Activated CD4-positive, alpha-beta T cell treated with anti-CD3 and anti-CD28 coated beads, Interleukin-2, amount 50 U/mL, for 1 hour (primary cell): Measurements from ENCODE around the gene WWC1.

Experiments used
- DNase-seq: peaks from one replicate; pipeline ENCODE4 v3.0.0-alpha.2; 2020

WWC1 gene

DNA sequence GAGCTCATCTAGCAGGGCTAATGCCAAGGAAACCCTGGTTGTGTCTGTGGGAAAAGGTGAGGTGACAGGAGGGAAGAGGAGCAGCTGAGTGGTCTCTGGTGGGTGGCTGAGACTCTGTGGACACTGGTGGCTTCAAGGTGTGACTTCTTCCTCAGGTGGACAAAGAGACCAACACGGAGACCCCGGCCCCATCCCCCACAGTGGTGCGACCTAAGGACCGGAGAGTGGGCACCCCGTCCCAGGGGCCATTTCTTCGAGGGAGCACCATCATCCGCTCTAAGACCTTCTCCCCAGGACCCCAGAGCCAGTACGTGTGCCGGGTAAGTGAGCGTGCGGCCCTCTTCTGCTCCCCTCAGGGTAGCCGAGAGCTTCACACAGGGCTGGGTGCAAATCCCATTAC lies 163.8 kb downstream of the WWC1 start:
- DNase-seq, result no peak

DNA sequence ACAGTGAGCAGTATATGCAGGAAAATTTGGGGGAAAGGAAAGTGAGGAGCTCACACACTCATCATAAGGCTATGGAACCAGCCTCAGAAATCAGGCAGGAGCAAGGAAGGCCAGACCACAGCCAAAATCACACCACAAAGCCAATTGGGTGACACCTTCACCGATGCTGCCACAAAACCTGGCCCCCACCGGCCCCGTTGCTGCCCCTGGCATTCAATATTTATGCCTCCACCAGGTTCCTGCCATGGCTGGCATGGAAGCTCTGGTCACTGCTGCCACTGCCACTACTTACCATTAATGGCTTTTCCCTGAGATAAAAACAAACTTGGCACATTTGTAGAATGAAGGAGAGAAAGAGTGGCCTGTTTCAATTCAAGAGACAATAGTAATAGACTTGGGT lies 166.1 kb downstream of the WWC1 start:
- DNase-seq, result no peak

DNA sequence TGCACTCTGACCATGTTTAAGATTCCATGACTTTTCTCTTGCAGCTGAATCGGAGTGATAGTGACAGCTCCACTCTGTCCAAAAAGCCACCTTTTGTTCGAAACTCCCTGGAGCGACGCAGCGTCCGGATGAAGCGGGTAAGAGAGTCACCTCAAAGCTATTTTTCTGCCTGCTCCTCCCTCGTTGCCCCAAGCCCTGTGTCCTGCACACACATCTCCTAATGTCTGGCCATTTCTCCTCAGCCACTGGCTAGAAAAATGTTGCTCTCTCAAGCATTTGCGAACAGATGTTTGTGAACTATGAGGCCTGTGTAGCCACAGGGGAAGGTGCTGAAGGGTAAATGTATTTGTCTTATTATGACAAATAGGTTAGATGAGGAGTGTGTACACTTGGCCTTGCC lies 169.2 kb downstream of the WWC1 start:
- no peak for DNase-seq

- DNase-seq, result no peak
Measured at GRCh38 chr5:168463081-168463480, 171.6 kb downstream of the WWC1 start.

- no peak for DNase-seq
Measured at GRCh38 chr5:168464214-168464613, 172.8 kb downstream of the WWC1 start.

DNA sequence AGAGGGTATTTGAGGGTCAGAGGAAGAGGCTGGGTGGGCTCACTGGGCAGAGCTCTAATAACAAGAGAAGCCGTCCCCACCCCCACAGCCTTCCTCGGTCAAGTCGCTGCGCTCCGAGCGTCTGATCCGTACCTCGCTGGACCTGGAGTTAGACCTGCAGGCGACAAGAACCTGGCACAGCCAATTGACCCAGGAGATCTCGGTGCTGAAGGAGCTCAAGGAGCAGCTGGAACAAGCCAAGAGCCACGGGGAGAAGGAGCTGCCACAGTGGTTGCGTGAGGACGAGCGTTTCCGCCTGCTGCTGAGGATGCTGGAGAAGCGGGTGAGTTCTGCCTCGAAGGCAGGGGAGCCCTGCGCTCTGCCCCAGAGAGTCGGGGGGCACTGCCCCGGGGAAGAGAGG lies 173.2 kb downstream of the WWC1 start:
- DNase-seq, result no peak

- DNase-seq, result no peak
Measured at GRCh38 chr5:168467755-168468330, 176.4 kb downstream of the WWC1 start.

GRCh38 chr5:168468836-168469235 lies 177.4 kb downstream of the WWC1 start:
- DNase-seq, result no peak

DNA sequence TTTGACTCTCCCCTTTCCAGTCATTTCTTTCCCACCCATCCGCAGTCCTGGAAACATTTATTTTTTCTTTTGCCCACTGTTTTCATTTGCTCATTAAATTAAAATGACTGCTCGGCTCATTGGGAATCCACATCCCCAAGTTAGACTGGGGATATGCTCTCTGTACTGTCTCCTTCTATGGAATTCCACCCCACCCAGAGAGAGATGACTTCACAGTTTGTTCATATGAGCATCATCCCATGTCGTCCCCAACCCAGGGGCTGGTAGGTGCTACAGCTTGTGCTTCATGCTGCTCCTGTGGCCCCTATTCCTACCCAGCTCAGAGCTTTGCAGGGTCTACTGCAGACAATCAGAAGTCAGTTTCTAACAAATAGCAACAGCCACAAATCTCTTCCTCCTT lies 178.4 kb downstream of the WWC1 start:
- DNase-seq, result no peak

DNA sequence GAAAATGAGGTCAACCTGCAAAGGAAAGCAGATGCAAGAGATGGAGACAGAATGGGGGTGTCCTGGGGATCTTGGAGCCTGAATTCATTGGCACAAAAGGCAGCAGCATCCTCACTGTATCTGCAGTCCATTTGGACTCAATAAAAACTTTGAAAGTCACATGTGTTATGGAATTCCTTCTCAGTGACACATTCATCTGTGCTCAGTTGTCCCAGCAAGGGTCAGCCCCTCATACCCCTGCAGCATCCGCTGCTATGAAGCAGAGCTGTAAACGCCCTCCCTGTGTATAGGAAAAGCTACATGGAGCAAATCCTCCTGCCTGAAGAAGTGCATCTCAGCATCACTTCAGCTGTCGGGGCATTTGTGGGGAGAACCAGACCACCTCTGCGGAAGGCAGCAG lies 180.3 kb downstream of the WWC1 start:
- DNase-seq, result no peak

DNA sequence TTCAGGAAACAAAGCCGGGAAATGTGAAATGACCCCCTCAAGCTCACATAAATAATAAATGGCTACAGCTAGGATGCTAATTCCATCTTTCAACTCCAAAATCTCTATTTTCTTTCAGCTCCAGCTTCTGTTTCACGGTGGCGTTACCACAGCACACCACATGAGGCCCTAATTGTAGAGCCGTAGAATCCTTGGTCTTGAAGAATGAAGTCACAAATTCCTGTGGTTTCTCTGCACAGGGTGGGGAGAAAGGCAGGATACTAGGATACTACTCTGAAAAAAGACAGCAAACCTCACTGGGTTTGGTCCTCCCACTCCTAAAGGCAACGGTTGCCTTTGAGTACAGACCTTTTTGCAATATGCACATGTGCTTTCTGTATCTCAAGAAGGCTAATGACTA lies 180.9 kb downstream of the WWC1 start:
- no peak for DNase-seq

- no peak for DNase-seq
Measured at GRCh38 chr5:168474319-168474718, 182.9 kb downstream of the WWC1 start.

- no peak for DNase-seq
Measured at GRCh38 chr5:168477060-168477459, 185.6 kb downstream of the WWC1 start.

DNA sequence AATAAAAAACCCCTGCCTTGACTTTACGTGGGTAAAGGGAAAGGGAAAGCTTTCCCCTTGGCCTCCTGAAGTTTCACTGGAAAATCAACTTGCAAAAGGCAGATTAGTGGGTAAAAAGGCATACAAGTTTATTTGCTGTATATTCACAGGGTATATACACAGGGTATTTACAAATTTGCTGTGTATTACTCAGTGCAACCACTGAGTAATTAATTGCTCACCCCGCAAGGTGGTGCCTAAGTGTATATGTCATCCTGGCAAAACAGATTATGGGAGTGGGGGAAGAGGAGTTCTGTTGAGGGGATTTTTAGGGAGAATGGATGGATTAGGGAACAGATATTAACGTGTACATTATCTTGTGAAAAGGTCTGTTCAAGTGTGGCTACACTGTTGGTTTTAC lies 187.7 kb downstream of the WWC1 start:
- DNase-seq, result no peak

DNA sequence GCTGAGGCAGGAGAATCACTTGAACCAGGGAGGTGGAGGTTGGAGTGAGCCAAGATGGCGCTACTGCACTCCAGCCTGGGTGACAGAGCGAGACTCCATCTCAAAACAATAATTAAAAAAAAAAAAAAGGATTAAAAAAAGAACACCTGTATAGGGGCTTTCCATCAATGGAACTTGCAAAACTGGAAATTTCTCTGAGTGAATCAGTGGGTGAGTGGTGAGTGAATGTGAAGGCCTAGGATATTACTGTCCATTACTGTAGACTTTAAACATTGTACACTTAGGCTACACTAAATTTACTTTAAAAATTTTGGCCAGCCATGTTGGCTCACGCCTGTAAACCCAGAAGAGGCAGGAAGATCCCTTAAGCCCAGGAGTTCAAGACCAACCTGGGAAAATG lies 189.2 kb downstream of the WWC1 start:
- DNase-seq, result no peak

DNA sequence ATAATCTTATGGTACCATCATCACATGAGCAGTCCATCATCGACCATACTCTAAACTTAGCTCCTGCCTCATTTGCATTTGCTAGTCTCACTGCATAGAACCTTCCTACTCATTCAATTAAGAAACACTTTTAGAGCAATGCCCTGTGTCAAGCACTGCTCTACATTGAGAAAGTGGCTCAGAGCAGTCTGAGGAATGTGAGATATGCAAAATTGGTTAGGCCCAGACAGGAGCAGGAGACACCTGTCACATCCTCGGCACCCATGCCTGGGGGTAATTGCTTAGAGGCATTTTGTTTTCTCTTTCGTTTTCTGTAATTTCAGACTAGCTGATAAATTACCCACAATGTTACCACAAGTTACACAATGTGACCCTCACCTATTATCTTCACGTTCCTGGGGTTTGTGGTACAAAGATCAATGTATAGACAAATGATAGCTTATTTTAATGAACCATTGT lies 189.9 kb downstream of the WWC1 start:
- DNase-seq, result no peak

GRCh38 chr5:168482361-168482760 lies 190.9 kb downstream of the WWC1 start:
- no peak for DNase-seq

GRCh38 chr5:168486136-168486879 lies 194.9 kb downstream of the WWC1 start, which contains the start of gene RARS1:
RARS1 (plus strand) TSS chr5:168486471; CDS start chr5:168486499, 28 bp downstream.
- peak; percentile 85 for DNase-seq

DNA sequence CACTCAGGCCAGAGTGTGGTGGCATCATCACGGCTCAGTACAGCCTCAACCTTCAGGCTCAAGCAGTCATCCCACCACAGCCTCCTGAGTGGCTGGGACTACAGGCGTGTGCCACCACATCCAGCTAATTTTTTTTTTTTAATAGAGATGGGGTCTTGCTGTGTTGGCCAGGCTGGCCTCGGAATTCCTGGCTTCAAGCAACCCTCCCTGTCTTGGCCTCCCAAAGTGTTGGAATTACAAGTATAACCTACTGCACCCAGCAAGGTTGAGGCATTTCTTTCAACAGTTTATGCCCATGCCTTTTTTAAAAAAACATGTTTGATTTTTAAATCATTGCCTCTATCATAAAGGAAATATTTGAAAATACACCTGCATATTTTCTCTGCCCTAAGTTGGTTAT lies 197.6 kb downstream of the WWC1 start:
- no peak for DNase-seq

DNA sequence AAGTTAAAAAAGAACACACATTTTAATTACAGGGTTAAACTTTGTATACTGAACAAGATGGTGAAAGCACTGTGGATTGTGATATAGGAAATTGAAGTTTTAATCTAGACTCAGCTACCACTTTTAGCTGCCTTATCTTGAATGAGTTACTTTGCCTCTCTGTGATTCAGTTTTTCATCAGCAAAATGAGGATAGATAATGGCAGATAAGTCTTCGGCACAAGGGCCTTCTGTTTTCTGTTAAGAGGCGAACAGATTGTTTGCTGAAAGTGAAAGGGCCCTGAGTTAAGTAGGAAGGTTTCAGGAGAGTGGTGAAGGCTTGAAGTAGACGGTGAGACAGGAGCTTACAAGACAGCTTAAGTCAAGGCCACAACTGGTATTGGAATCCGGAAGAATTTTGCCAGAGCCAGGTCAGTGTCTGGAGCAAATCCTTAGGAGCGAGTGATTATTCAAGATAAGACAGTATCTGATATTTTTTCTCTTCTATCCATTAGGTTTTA lies 202.7 kb downstream of the WWC1 start:
- no peak for DNase-seq

GRCh38 chr5:168502563-168503237 lies 211.3 kb downstream of the WWC1 start:
- DNase-seq, result no peak

DNA sequence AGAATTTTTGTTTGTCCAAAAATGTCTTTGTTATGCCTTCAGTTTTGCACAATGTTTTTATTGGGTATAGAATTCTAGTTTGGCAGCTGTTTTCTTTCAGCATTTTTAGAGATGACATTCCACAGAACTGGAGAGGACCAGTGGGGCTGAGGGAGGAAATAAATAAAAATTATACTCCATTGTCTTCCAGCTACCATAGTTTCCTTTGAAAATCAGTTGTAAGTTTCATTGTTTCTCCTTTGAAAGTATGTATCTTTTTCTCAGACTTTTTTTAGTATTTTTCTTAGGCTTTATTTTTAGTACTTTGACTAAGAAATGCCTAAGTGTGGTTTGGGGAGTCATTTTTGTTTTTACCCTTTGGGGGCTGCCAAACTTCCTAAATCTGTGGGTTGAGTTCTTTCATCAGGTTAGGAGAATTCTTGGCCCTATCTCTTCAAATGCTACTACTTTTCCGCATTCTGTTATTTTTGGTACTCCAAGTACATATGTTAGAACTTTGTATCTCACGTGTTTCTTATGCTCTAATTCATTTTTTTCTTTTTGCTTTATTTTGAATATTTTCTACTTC lies 222.5 kb downstream of the WWC1 start:
- DNase-seq, result no peak
